HG03159 (cell line): Measurements from ENCODE around the gene CAPN11.
"Not testable (repeated sequence)": the region's sequence is repeated elsewhere in the genome, so short reads cannot be mapped to it uniquely, and the experiment has no call there.

Experiments used
- ATAC-seq: cut with Tn5 transposase; IDR thresholded peaks from one replicate; pipeline ENCODE4 v1.9.1; 2021; ENCODE audit warnings: mild to moderate bottlenecking, moderate library complexity; ENCODE audit not compliant: unreplicated experiment

The CAPN11 gene

DNA sequence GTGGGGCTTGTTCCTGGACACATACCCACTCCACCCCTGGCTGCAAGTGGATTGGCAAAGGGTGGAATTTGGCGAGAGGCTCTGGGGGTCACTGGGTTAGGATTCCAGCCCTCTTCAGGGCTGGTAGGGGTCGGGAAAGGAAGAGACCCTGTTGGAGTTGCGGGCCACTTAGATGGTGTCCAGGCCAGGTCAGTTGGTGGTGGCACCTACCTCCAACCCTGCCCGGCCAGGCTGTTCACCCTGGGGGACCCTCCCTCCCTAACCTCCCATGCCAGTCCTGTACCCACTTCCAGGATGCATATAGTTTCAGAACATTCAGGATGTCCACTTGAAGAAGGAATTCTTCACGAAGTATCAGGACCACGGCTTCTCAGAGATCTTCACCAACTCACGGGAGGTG lies 21.0 kb downstream of the CAPN11 start:
- ATAC-seq: no peak

DNA sequence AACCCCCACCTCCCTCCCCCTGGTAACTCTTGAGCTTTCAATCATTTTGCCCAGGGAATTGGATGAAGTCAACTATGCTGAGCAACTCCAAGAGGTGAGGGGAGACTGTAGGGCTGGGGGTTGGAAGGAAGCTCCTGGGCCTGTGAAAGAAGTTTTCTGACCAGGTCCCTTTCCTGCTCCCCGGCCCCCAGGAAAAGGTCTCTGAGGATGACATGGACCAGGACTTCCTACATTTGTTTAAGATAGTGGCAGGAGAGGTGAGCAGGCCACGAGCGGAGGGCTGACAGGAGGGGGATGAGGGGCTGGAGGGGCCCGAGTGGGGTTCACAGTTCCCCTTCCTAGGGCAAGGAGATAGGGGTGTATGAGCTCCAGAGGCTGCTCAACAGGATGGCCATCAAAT lies 21.8 kb downstream of the CAPN11 start:
- no peak for ATAC-seq

DNA sequence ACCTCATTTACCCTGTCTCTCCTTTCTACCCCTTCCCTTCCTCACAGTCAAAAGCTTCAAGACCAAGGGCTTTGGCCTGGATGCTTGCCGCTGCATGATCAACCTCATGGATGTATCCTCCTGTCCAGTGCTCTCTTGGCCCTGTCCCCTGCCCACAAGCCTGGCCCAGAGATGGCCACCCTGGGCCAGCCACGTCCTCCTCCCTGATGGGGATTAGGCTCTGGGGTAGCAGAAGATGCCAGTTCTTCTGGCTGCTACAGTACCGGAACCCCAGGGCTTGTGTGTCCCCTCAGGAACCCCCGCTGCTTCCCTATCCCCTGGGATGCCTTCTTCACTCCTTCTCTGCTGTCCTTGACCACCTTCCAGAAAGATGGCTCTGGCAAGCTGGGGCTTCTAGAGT lies 22.3 kb downstream of the CAPN11 start:
- no peak for ATAC-seq

DNA sequence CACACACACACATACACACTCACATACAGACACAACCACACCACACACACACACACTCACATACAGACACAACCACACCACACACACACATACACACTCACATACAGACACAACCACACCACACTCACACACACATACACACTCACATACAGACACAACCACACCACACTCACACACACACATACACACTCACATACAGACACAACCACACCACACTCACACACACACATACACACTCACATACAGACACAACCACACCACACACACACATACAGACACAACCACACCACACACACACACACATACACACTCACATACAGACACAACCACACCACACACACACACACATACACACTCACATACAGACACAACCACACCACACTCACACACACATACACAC lies 23.2 kb downstream of the CAPN11 start:
- not testable (repeated sequence) for ATAC-seq

DNA sequence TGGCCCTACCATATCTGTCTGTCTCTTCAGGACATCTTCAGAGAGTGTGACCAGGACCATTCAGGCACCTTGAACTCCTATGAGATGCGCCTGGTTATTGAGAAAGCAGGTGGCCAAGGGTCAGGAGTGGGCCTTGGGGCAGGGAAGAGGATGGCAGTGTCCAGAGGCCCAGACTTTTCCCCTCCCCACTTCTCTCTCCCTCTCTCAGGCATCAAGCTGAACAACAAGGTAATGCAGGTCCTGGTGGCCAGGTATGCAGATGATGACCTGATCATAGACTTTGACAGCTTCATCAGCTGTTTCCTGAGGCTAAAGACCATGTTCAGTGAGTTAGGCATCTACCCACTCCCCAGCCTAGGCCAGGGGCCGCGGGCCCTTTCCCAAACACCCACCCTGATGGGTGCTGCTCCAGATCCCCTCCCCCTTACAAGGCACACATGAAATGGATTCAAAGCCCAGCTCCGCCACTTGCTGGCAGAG lies 24.3 kb downstream of the CAPN11 start:
- ATAC-seq: no peak

DNA sequence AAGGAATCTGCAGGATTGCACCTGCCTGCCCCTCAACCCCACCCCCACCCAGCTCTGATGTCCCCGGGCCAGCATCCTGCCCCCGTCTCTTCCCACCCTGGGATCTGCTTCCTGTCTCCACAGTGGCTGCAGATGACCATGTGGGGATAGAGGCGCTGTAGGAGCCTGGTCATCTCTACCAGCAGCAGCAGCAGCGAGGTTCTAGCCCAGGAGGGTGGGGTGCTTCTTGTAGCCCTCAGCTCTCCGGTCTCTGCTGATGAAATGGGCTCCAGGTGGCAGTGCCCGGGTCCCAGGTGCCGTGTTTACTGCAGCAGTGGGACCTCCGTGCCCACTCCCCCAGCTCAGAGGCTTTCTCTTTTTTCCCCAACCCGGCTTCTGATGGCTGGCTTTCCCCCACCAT lies 25.2 kb downstream of the CAPN11 start:
- no peak for ATAC-seq

DNA sequence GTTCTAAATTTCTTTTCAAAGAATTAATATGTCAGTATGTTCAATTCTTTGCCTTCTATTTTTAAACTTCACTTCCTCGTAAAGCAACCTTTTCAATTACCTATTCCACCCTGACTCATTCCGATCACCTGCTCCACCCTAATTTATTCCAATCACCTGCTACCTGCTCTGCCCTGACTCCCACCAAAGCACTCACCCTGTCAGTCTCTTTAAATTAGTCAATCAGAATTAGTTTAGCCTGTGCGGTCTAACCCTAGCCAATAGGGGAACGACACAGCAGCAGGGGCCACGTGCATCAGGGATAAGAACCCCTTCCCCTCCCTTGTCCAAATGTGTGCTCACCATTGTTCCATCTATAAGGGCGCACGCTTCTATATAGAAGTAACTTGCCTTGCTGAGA lies 26.7 kb downstream of the CAPN11 start:
- not testable (repeated sequence) for ATAC-seq

DNA sequence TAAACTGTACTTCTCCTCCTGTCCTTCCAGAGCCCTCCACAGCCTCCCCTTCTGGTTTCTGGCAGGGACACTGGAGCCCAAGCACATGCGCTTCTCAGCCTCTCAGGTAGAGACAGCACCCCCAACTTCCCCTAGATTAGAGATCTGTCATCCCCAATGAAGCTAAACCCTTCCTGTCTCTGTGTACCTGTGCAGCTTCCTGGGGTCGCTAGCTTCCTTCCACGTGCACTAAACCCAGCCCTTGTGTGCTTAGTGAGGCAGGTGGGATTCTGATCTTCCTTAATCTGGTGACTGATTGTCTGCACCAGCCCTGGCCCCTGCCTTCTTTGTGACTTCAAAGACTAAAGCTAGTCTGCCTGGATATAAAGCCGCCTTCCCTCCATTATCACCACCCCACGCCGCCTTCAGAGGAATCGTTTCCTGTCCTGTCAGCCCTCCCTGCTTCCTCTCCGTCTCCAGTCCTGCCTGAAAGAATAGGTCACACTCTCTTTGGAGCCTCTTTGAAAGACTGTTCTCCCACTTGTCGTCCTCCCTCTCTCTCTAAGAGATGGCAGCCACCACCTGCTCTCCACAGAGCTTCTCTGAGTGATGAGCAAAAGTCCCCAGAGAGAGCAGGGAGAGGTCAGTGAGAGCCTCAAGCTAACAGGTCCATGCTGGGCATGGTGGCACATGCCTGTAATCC lies 27.5 kb downstream of the CAPN11 start:
- no peak for ATAC-seq

DNA sequence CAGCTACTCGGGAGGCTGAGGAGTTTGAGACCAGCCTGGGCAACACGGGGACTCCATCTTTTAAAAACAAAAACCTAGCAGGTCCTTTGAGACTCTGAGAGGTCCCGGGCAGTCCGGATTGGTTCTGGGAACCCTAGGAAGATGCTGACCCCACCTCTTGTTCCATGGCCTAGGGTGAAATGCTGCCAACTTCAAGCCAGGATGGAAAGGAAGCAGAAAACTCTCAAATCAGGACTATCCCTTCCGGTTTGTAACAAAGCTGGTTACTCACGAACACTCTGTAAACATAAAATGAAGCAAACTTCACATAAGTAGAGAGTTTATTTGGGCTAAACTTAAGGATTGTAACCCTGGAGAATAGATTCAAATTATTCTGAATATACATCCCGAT lies 28.0 kb downstream of the CAPN11 start:
- ATAC-seq: no peak

DNA sequence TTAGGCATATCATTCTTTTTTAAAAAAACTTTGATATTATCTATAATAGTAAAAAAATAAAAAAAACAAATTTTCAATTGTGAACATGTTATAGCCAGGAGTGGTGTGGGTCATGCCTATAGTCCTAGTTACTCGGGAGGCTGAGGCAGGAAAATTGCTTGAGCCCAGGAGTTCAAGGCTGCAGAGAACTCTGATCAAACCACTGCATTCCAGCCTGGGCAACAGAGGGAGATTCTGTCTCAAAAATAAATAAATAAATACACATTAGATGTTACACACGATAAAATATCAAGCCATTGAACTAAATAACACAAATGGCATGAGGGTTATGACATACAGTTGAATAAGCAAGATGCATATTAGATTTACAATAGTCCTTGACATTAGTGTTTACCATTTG lies 30.2 kb downstream of the CAPN11 start:
- ATAC-seq: no peak

DNA sequence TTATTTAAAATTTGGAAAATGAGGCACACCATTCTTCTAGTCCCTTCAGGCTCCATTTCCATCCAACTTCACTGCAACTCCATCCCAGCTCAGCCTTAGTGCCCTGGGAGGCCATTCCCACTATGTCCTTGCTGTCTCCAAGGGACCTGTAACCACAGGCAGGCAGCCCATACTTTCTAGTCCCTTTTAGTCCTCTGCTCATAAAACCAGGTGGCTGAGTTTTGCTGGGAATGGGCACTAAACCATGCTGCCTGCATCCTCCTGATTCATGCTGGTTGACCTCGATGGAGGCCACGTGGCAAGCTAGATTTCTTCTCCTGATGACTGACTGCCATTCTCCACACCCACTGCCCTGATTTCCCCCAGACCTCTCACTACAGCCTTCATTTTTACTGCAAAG lies 30.6 kb downstream of the CAPN11 start:
- no peak for ATAC-seq

DNA sequence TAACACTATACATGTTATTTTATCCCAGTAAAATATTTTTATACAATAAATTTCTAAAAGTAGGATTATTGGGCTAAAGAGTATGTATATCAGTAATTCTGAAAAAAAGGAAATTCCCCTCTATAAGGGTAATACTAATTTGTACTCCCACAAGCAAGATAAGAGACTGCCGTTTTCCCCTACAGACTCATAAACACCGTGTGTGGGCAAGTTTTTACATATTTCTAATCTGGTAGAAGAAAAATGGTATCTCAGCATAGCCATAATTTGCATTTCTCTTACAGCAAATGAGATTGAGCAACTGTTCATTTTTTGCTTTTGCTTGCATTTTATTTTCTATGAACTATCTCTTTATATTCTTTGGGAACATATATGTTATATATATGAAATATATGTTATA lies 32.1 kb downstream of the CAPN11 start:
- ATAC-seq: peak; percentile 54

DNA sequence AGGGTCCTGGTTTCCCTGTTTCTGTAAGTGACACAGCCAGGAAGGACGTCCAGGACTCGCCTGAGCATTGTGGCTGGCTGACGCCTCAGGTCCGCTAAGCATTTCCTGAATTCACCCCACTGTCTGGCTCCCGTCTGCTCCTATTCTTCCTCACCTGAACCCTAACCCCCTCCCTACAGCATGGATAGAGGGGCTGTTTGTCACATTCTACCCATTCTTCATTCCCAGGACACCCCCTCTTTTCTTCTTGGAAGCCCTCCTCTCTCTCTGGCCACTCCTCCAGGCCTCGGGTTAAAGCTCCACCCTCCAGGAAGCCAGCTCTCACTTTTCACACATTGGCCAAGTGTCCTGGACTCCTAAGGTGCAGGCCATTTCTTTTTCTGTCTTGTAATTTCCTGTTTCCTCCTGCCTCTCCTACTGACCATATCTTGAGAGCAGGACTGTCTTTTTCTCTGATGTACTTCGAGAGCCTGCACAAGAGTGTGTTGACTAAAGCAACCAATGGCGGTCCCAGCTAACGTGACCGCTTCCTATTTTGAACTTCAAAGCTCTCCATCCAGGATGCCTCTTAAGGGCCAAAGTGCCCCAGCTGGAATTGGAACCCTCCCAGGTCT lies 33.9 kb downstream of the CAPN11 start:
- no peak for ATAC-seq

DNA sequence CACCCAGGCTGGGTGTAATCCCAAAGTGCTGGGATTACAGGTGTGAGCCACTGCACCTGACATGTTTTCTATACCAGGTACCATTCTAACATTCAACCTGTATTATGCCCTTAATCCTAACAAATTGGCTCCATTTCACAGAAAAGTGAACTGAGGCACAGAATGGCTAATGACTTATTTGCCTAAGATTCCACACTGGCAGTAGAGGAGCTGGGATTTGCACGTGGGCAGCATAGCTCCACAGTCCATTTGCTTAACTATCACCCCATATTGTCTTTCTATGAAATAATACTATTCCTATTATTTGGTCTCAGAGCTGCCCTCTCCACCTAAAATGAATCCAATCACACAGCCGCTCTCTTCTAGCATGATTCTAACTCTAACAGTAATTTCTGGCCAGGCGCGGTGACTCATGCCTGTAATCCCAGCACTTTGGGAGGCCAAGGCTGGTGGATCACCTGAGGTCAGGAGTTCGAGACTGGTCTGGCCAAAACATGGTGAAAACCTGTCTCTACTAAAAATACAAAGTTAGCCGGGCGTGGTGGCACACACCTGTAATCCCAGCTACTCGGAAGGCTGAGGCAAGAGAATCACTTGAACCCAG lies 34.8 kb downstream of the CAPN11 start:
- no peak for ATAC-seq

DNA sequence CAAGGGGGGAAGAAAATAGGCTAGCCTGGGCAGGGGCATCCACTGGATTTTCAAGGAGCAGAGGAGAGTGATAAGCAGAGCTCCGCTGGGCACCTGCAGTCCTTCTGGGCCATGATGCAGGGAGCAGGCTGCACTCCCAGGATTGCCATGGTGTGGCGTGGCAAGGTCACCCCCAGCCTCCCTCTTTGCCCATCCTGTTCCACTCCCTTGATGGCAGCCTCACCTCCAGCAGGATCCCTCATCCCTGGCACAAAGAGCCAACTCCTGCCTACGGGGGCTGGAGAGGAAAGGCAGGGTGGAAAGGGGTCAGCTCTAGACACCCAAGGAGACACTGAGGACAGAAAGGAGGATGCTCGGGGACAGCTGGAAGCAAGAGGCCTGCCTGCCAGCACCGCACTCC lies 35.7 kb downstream of the CAPN11 start:
- ATAC-seq: no peak

DNA sequence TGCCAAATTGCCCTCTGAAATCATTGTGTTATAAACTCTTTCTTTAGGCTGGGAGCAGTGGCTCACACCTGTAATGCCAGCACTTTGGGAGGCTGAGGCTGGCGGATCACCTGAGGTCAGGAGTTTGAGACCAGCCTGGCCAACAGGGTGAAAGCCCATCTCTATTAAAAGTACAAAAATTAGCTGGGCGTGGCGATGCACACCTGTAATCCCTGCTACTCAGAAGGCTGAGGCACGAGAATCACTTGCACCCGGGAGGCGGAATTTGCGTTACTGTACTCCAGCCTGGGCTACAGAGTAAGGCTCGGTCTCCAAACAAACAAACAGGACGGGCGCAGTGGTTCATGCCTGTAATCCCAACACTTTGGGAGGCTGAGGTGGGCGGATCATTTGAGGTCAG lies 37.7 kb downstream of the CAPN11 start:
- ATAC-seq: not testable (repeated sequence)

DNA sequence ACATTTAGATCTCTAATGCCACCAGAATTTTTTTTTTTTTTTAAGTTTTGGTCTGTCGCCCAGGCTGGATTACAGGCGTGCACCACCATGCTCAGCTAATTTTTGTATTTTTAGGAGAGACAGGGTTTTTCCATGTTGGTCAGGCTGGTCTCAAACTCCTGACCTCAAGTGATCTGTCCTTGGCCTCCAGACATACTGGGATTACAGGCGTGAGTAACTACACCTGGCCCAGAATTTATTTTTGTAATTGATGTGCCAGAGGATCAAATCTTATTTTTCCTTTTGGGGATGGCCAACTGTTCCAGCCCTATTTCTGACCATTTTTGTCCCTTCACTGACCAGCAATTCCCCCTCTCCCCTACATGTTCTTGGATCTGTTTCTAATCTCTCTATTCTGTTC lies 40.1 kb downstream of the CAPN11 start:
- no peak for ATAC-seq

DNA sequence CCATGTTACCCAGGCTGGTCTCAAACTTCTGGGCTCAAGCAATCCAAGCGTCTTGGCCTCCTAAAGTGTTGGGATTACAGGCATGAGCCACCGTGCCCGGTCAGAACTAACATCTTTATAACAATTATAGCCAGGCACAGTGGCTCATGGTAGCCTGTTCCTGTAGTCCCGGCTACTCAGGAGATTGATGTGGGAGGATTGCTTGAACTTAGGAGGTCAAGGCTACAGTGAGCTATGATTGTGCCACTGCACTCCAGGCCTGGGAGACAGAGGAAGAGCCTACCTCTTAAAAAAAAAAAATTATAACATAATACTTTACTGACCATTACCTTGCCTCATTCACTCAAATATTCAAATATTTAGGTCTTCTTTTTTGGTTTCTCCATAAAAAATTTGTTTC lies 41.3 kb downstream of the CAPN11 start:
- ATAC-seq: no peak

DNA sequence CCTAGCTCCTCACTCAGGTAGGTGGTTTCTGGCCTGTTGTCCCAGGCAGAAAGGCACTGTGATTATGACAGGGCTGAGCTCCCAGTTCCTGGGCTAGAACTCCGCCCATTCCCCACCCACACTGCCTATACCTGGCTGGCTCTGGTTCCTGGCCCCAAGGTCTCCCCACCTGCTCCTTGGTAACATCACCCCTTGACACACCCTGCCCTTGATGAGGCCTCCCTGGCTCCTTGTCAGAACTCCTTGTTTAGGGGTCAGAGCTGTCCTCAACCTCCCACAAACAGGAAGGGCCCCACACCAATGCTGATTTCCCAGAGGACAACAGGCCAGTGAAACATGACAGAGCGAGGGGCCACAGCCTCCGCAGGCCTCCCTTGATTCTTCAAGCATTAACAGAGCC lies 42.6 kb downstream of the CAPN11 start:
- ATAC-seq: no peak

DNA sequence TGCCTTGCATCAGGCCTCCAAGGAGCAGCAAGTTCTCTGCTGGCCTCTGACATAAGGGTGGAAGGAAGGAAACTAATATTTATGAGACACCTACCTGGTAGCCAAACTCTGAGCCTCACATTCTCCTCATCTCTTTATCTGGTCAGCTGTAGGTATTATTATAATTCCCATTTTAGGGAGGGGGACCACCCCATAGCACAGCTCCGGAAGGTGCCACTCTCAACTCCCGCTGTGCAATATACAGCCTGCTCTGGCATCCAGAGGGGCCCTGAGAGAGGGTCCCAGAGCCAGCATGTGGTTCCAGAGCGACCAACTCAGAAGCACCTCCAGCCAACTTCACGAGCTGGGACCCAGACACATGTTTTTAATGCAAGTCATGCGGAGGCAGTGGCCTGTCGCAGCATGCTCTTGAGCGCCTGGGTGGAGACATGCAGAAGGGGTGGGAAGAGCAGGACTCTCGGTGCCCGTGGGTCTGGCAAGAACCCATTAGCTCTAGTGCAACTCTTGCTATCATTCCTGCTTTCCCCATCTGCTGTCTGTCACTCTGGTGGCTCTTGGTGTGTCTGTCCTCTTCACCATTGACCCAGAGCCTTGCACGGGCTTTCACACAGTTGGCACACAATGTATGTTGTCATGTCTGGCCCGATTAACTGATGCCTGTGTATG lies 43.2 kb downstream of the CAPN11 start:
- no peak for ATAC-seq

DNA sequence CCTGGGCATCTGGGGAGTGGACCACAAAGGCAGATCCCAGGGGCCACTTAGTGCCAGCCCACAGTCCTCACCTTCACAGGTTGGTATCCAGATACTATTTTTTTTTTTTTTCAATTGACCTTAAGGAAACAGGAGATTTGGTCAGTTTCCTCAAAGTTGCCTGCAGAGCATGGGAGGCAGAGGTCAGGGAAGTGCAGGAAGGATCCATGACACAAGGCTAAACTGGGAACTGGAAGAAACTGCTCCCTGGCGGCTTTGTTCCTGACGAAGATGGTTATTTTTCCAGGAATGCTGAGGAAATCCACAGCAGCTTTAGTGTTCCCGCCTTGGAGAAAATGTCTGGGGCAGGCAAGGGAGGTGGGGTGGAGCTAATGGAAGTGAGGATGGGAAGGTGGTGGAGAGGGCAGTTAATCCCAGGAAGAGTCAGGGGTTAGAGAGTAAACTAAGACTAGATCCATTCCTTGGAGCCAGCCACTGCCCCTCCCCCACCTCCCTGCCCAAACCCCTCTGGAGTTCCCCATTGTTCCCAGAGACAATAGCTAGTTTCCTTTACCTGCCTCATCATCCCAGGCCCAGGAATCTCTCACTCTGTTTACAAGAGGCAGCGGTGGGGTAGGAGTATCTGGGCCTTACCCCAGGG lies 43.8 kb downstream of the CAPN11 start:
- ATAC-seq: no peak
